ENCODE measurements around the gene FZR1. TPM values are rescaled to one million over a fixed set of nuclear protein-coding genes. Genes with fewer than 3 reads are reported as not detected.

Gene FZR1
- total and polyA plus RNA-seq, 9 donors: 3.9 to 54.9 (median 44.6) TPM

DNA sequence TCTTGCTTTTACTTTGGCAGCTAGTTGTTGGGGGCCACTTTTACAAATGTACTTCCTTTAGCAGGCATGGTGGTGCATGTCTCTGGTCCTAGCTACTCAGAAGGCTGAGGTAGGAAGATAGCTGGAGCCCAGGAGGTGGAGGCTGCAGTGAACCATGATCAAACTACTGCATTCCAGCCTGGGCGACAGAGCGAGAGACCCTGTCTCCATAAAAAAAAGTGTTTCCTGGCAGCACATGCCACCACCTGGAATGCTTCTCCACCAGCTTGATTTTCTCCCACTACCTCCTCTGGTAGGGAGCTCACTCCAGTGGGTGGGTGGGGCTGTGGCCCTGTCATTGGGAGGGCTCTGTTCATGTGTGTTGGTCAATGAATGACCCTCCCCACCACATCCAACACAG, 12.5 kb downstream of the FZR1 start:
- no peaks in the 10 kb centered on the region for H3K27me3 ChIP-seq
- 69 to 78% (median 73%) methylated on average over 2 of the region's 2 CpGs for WGBS, 3 donors
- no peak overlapping the region for H3K27ac ChIP-seq
- no peaks in the 10 kb centered on the region for H3K36me3 ChIP-seq
- H3K9me3 ChIP-seq: no peaks in the 10 kb centered on the region
- DNase-seq: no peak
- peaks cover 5% of the 10 kb centered on the region for H3K4me1 ChIP-seq (ENCODE audit: insufficient read depth)
- TF ChIP-seq POLR2A (IDR thresholded peaks at IDR 0.05) (no peak), EP300 (IDR thresholded peaks at IDR 0.05) (no peak), CTCF (IDR thresholded peaks at IDR 0.05) (no peak)
- H3K4me3 ChIP-seq: no peak overlapping the region
- intact Hi-C loops (cut with DNase I): no loop called here

DNA sequence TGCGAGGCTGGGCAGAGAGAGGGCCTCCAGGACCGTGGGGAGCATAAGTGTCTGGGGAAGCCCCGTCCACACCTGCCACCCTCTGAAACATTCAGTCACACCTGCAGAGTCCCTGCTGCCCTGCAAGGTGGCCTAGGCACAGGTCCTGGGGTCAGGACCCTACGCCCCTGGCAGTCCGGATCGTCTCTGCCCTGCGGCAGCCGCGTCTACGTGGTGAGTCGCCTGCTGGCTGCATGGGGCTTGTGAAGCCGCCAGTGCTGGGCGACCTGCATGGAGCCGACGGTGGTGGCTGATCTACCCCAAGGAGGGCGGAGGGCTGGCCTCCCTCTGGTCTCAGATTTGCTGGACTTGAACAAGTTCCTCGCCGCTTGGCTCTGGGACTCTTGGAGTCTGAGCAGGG, 13.0 kb downstream of the FZR1 start:
- no peak for DNase-seq
- Histone ChIP-seq H3K36me3 (no peaks in the 10 kb centered on the region), H3K27ac (no peak overlapping the region), H3K9me3 (no peaks in the 10 kb centered on the region), H3K4me3 (no peak overlapping the region), H3K4me1 (ENCODE audit: insufficient read depth) (peaks cover 5% of the 10 kb centered on the region), H3K27me3 (no peaks in the 10 kb centered on the region)
- WGBS, 3 donors: 81 to 84% (median 81%) methylated on average over 18 of the region's 18 CpGs
- TF ChIP-seq CTCF (IDR thresholded peaks at IDR 0.05) (no peak), POLR2A (IDR thresholded peaks at IDR 0.05) (no peak), EP300 (IDR thresholded peaks at IDR 0.05) (no peak)
- intact Hi-C loops (cut with DNase I): no loop called here

GRCh38 chr19:3520166-3521103, 14.3 kb downstream of the FZR1 start:
- H3K36me3 ChIP-seq: no peaks in the 10 kb centered on the region
- H3K9me3 ChIP-seq: no peaks in the 10 kb centered on the region
- TF ChIP-seq EP300 (IDR thresholded peaks at IDR 0.05) (no peak), POLR2A (IDR thresholded peaks at IDR 0.05) (no peak), CTCF (IDR thresholded peaks at IDR 0.05) (no peak)
- H3K27me3 ChIP-seq: no peaks in the 10 kb centered on the region
- H3K4me1 ChIP-seq (ENCODE audit: insufficient read depth): peaks cover 5% of the 10 kb centered on the region
- WGBS, 3 donors: 85 to 89% (median 87%) methylated on average over 37 of the region's 37 CpGs
- intact Hi-C loops (cut with DNase I): no loop called here
- no peak overlapping the region for H3K27ac ChIP-seq
- no peak for DNase-seq
- H3K4me3 ChIP-seq: no peak overlapping the region

DNA sequence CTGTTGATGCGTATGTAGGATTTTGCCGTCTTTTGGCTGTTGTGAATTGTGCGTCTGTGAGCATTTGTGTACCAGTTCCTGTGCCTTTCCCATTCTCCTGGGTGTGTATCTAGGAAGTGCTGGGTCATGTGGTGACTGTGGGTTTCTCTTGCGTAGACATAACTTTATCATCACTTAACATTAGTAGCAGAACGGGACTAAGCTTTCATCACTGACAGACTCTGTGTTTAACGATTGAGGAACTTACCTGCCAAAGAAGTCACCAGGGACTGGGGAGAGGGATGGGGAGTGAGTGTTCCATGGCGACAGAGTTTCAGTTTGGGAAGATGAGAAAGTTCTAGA, 15.0 kb downstream of the FZR1 start:
- Histone ChIP-seq H3K4me3 (no peak overlapping the region), H3K36me3 (no peaks in the 10 kb centered on the region), H3K4me1 (ENCODE audit: insufficient read depth) (peaks cover 4% of the 10 kb centered on the region), H3K27ac (no peak overlapping the region), H3K27me3 (no peaks in the 10 kb centered on the region), H3K9me3 (no peaks in the 10 kb centered on the region)
- no peak for DNase-seq
- TF ChIP-seq POLR2A (IDR thresholded peaks at IDR 0.05) (no peak), EP300 (IDR thresholded peaks at IDR 0.05) (no peak), CTCF (IDR thresholded peaks at IDR 0.05) (no peak)
- intact Hi-C loops (cut with DNase I): no loop called here
- WGBS, 3 donors: 87 to 88% (median 87%) methylated on average over 7 of the region's 7 CpGs

Data from ovary (tissue), 9 donors.